ENCODE results near the gene PFKFB3. TPM values are rescaled to one million over a fixed set of nuclear protein-coding genes. Genes with fewer than 3 reads are reported as not detected.

The PFKFB3 gene
- total RNA-seq, 1 donor from 2014 or later: 28.8 TPM

- peak overlapping the region; percentile 29 for H3K27ac Mint-ChIP-seq
- DNase-seq (ENCODE audit: low spot score): no peak
- no peaks in the 10 kb centered on the region for H3K4me1 ChIP-seq
These were observed 27.2 kb upstream of the PFKFB3 start for GRCh38 chr10:6175329-6176055.

GRCh38 chr10:6176691-6177231, 26.0 kb upstream of the PFKFB3 start:
- DNase-seq (ENCODE audit: low spot score): no peak
- Mint-ChIP-seq H3K4me3 (no peak overlapping the region), H3K27me3 (ENCODE audit: insufficient read depth, low read depth) (peaks cover 6% of the 10 kb centered on the region), H3K9me3 (no peaks in the 10 kb centered on the region), H3K36me3 (peaks cover 7% of the 10 kb centered on the region), H3K27ac (no peak overlapping the region), H3K4me1 (peaks cover 23% of the 10 kb centered on the region)
- Histone ChIP-seq H3K27me3 (no peaks in the 10 kb centered on the region), H4K20me1 (ENCODE audit: low read depth) (peaks cover 58% of the 10 kb centered on the region), H3K4me1 (no peaks in the 10 kb centered on the region), H3K4me2 (no peak overlapping the region), H3K27ac (no peak overlapping the region), H3K9ac (no peak overlapping the region), H3K9me3 (ENCODE audit: low read depth) (no peaks in the 10 kb centered on the region), H2AFZ (replicated peaks) (no peak overlapping the region), H3K36me3 (no peaks in the 10 kb centered on the region), H3K4me3 (no peak overlapping the region), H3F3A (ENCODE audit: low read depth) (no peaks in the 10 kb centered on the region), H3K79me2 (ENCODE audit: low read depth) (peaks cover 2% of the 10 kb centered on the region)
- no peak for TF ChIP-seq CTCF (IDR thresholded peaks at IDR 0.05)
- TF ChIP-seq EZH2phosphoT487 (IDR thresholded peaks at IDR 0.05): no peak
- no peak for TF ChIP-seq EZH2 (IDR thresholded peaks at IDR 0.05)

More at GRCh38 chr10:6175329-6176055, 27.2 kb upstream of the PFKFB3 start:
- Histone ChIP-seq H3K27me3 (no peaks in the 10 kb centered on the region), H3K27ac (no peak overlapping the region), H3K4me2 (no peak overlapping the region), H3K36me3 (no peaks in the 10 kb centered on the region), H4K20me1 (ENCODE audit: low read depth) (peaks cover 66% of the 10 kb centered on the region), H3F3A (ENCODE audit: low read depth) (no peaks in the 10 kb centered on the region), H3K4me3 (no peak overlapping the region), H2AFZ (replicated peaks) (no peak overlapping the region), H3K9me3 (ENCODE audit: low read depth) (no peaks in the 10 kb centered on the region), H3K9ac (no peak overlapping the region), H3K79me2 (ENCODE audit: low read depth) (peaks cover 9% of the 10 kb centered on the region)
- TF ChIP-seq EZH2 (IDR thresholded peaks at IDR 0.05) (no peak), EZH2phosphoT487 (IDR thresholded peaks at IDR 0.05) (no peak), CTCF (IDR thresholded peaks at IDR 0.05) (no peak)
- H3K4me3 Mint-ChIP-seq: no peak overlapping the region
- H3K4me1 Mint-ChIP-seq: peaks cover 26% of the 10 kb centered on the region
- H3K9me3 Mint-ChIP-seq: no peaks in the 10 kb centered on the region
- H3K27me3 Mint-ChIP-seq (ENCODE audit: insufficient read depth, low read depth): peaks cover 3% of the 10 kb centered on the region
- peaks cover 7% of the 10 kb centered on the region for H3K36me3 Mint-ChIP-seq

DNA sequence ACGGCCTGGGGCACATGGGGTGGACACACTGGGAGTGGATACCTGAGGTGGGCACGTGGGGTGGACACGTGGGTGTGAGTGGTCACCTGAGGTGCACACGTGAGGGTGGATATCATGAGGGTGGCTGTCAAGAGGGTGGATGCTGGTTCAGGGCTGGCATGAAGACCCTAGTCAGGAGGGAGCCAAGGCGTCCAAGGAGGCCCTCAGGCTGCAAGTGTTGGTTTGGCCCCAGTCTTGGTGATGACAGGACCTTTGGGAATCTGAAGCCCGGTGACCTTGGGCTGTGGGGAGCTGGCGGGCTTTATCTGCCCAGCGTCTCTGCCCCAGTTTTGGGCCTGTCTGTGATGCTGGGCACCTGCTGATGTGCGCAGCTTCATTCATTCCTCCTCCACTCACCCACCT, 24.9 kb upstream of the PFKFB3 start:
- Histone ChIP-seq H3K4me3 (no peak overlapping the region), H2AFZ (replicated peaks) (no peak overlapping the region), H3K79me2 (ENCODE audit: low read depth) (no peaks in the 10 kb centered on the region), H3K4me2 (no peak overlapping the region), H3K9me3 (ENCODE audit: low read depth) (no peaks in the 10 kb centered on the region), H3F3A (ENCODE audit: low read depth) (no peaks in the 10 kb centered on the region), H3K27me3 (no peaks in the 10 kb centered on the region), H3K27ac (no peak overlapping the region), H3K36me3 (no peaks in the 10 kb centered on the region), H3K4me1 (no peaks in the 10 kb centered on the region), H4K20me1 (ENCODE audit: low read depth) (peaks cover 61% of the 10 kb centered on the region), H3K9ac (no peak overlapping the region)
- no peak for DNase-seq (ENCODE audit: low spot score)
- H3K4me1 Mint-ChIP-seq: peaks cover 25% of the 10 kb centered on the region
- H3K36me3 Mint-ChIP-seq: peaks cover 6% of the 10 kb centered on the region
- no peak for TF ChIP-seq EZH2phosphoT487 (IDR thresholded peaks at IDR 0.05)
- H3K27ac Mint-ChIP-seq: peak overlapping the region; percentile 50
- peaks cover 6% of the 10 kb centered on the region for H3K27me3 Mint-ChIP-seq (ENCODE audit: insufficient read depth, low read depth)
- no peaks in the 10 kb centered on the region for H3K9me3 Mint-ChIP-seq
- H3K4me3 Mint-ChIP-seq: no peak overlapping the region

DNA sequence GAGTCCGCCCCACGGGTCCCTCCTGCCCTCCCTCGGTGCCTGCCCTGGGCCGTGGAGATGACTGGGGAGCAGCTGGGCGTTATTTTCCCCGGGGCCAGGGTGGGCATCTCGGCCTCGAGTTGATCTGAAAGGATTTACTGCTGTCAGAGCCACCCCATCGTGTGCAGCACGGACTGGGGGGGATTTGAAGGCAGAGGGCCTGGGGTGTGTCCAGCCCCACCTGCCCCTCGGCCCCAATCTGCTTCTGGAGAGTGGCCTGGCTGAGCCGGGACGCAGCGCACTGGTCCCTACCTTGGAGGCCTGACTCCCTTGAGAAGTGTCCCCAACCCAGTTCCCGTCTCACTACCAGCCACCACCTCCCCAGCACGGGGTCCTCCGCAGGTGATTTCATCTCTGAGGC, 24.2 kb upstream of the PFKFB3 start:
- Mint-ChIP-seq H3K27ac (no peak overlapping the region), H3K27me3 (ENCODE audit: insufficient read depth, low read depth) (peaks cover 6% of the 10 kb centered on the region), H3K4me3 (no peak overlapping the region), H3K9me3 (no peaks in the 10 kb centered on the region), H3K36me3 (peaks cover 2% of the 10 kb centered on the region), H3K4me1 (peaks cover 22% of the 10 kb centered on the region)
- no peak for DNase-seq (ENCODE audit: low spot score)
- Histone ChIP-seq H3F3A (ENCODE audit: low read depth) (no peaks in the 10 kb centered on the region), H3K79me2 (ENCODE audit: low read depth) (no peaks in the 10 kb centered on the region), H2AFZ (replicated peaks) (no peak overlapping the region), H3K36me3 (no peaks in the 10 kb centered on the region), H3K9ac (no peak overlapping the region), H3K4me2 (no peak overlapping the region), H4K20me1 (ENCODE audit: low read depth) (peaks cover 58% of the 10 kb centered on the region), H3K27me3 (no peaks in the 10 kb centered on the region), H3K4me1 (no peaks in the 10 kb centered on the region), H3K9me3 (ENCODE audit: low read depth) (no peaks in the 10 kb centered on the region), H3K27ac (no peak overlapping the region), H3K4me3 (no peak overlapping the region)
- no peak for TF ChIP-seq EZH2phosphoT487 (IDR thresholded peaks at IDR 0.05)
- no peak for TF ChIP-seq EZH2 (IDR thresholded peaks at IDR 0.05)
- no peak for TF ChIP-seq CTCF (IDR thresholded peaks at IDR 0.05)

Measured in neural progenitor cell (in vitro differentiated cells).